ENCODE data around the gene PIEZO2. TPM values are rescaled to one million over a fixed set of nuclear protein-coding genes. Genes with fewer than 3 reads are reported as not detected.

The PIEZO2 gene
- total and polyA plus RNA-seq, 8 donors, result 0.38 to 11.1 (median 3.0) TPM

DNA sequence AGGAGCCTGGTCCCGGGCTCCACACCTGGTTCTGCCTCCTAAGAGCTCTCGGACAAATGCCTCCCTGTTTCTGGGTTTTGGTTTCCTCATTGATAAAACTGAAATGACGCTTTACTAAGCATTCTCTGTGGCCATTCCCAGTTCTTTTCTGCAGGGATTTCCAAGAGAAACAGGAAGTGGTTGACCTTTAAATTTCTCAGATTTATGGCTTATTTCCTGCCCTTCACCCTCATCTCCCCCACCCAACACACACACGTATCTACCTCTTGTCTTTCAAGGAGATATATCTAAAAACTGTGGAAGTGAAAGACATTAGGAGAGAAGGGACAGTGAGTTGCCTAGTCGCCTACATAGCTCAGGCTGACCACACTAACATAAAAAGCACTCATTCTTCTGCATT lies 53.0 kb downstream of the PIEZO2 start:
- FAIRE-seq (no peak), ATAC-seq (no peak), DNase-seq (no peak)
- Histone ChIP-seq H3K9me3 (no peaks in the 10 kb centered on the region), H3K4me3 (no peak overlapping the region), H3K36me3 (no peaks in the 10 kb centered on the region), H3K4me1 (no peaks in the 10 kb centered on the region), H3K27ac (no peak overlapping the region), H3K27me3 (no peaks in the 10 kb centered on the region)
- WGBS, 2 donors, result 50 to 54% methylated on average over 5 of the region's 5 CpGs
- intact Hi-C loops (cut with DNase I), result no loop called here
- TF ChIP-seq CTCF (IDR thresholded peaks at IDR 0.05), result no peak

- FAIRE-seq, result no peak
Observed at GRCh38 chr18:11095674-11096293, 53.6 kb downstream of the PIEZO2 start.

GRCh38 chr18:11095211-11095610 lies 54.2 kb downstream of the PIEZO2 start:
- Histone ChIP-seq H3K27ac (no peak overlapping the region), H3K36me3 (no peaks in the 10 kb centered on the region), H3K9me3 (no peaks in the 10 kb centered on the region), H3K4me3 (no peak overlapping the region), H3K4me1 (no peaks in the 10 kb centered on the region), H3K27me3 (no peaks in the 10 kb centered on the region)
- FAIRE-seq (no peak), DNase-seq (no peak), ATAC-seq (no peak)
- WGBS, 2 donors, result 76 to 87% methylated on average over 5 of the region's 5 CpGs
- intact Hi-C loops (cut with DNase I), result no loop called here
- no peak for TF ChIP-seq CTCF (IDR thresholded peaks at IDR 0.05)

More at GRCh38 chr18:11095674-11096293, 53.6 kb downstream of the PIEZO2 start:
- H3K4me3 ChIP-seq, result no peak overlapping the region
- DNase-seq, result no peak
- no peak for TF ChIP-seq CTCF (IDR thresholded peaks at IDR 0.05)
- 69 to 71% methylated on average over 6 of the region's 6 CpGs for whole genome bisulfite sequencing, 2 donors
- intact Hi-C loops (cut with DNase I), result no loop called here
- H3K27me3 ChIP-seq, result no peaks in the 10 kb centered on the region
- H3K36me3 ChIP-seq, result no peaks in the 10 kb centered on the region
- no peaks in the 10 kb centered on the region for H3K4me1 ChIP-seq
- no peaks in the 10 kb centered on the region for H3K9me3 ChIP-seq
- H3K27ac ChIP-seq, result no peak overlapping the region
- ATAC-seq, result no peak

- intact Hi-C loops (cut with DNase I), result no loop called here
- DNase-seq (no peak), ATAC-seq (no peak), FAIRE-seq (no peak)
- Histone ChIP-seq H3K4me3 (no peak overlapping the region), H3K27me3 (peaks cover 0 to 3% (median 1%) of the 10 kb centered on the region in 4 donors), H3K36me3 (no peaks in the 10 kb centered on the region), H3K9me3 (no peaks in the 10 kb centered on the region), H3K27ac (no peak overlapping the region), H3K4me1 (no peaks in the 10 kb centered on the region)
- no peak for TF ChIP-seq CTCF (IDR thresholded peaks at IDR 0.05)
- 69 to 72% methylated on average over 6 of the region's 6 CpGs for WGBS, 2 donors
Observed at GRCh38 chr18:11091746-11092145, 57.6 kb downstream of the PIEZO2 start.

GRCh38 chr18:11089931-11090715 lies 59.2 kb downstream of the PIEZO2 start:
- 32 to 45% methylated on average over 9 of the region's 9 CpGs for WGBS, 2 donors
- DNase-seq (no peak), ATAC-seq (no peak), FAIRE-seq (no peak)
- no peaks in the 10 kb centered on the region for H3K9me3 ChIP-seq
- H3K4me3 ChIP-seq, result no peak overlapping the region
- no peak for TF ChIP-seq CTCF (IDR thresholded peaks at IDR 0.05)
- no peaks in the 10 kb centered on the region for H3K4me1 ChIP-seq
- H3K27me3 ChIP-seq, result peaks cover 0 to 3% (median 1%) of the 10 kb centered on the region in 4 donors
- H3K27ac ChIP-seq, result no peak overlapping the region
- H3K36me3 ChIP-seq, result no peaks in the 10 kb centered on the region
- intact Hi-C loops (cut with DNase I), result no loop called here
